ENCODE results near the gene PWWP2A. TPM values are rescaled to one million over a fixed set of nuclear protein-coding genes. Genes with fewer than 3 reads are reported as not detected.

Gene PWWP2A
- total RNA-seq, 1 experiment from 2014 or later = 15.3 TPM

GRCh38 chr5:160129841-160130240 lies 10.6 kb upstream of the PWWP2A start:
- ATAC-seq (no peak), DNase-seq (no peak)
- no TSS peak for BruUV-seq (replicated peaks)
- H3K36me3 ChIP-seq (ENCODE audit: low read depth, low read length) = no peaks in the 10 kb centered on the region
- no peak overlapping the region for H2AFZ ChIP-seq (ENCODE audit: low read length)
- no peaks in the 10 kb centered on the region for H3K9me2 ChIP-seq (replicated peaks; ENCODE audit: low read length)
- no peak overlapping the region for H3K4me2 ChIP-seq (ENCODE audit: low read length)
- H3F3A ChIP-seq (ENCODE audit: low read length, unreplicated experiment) = no peaks in the 10 kb centered on the region
- no peak overlapping the region for H3K27ac ChIP-seq (ENCODE audit: low read length)
- intact Hi-C loops (cut with micrococcal nuclease) = no loop called here
- H3K79me2 ChIP-seq (ENCODE audit: low read length) = no peaks in the 10 kb centered on the region
- TF ChIP-seq EZH2 (IDR thresholded peaks at IDR 0.05; ENCODE audit: low read length, unreplicated experiment) (no peak), CTCF (conservative IDR thresholded peaks at IDR 0.05; ENCODE audit: low read depth, low read length) (no peak), EZH2phosphoT487 (IDR thresholded peaks at IDR 0.05; ENCODE audit: borderline replicate concordance, low read length) (no peak)
- no peak overlapping the region for H3K9ac ChIP-seq (ENCODE audit: low read length)
- no peaks in the 10 kb centered on the region for H4K20me1 ChIP-seq (ENCODE audit: low read length)
- H3K4me1 ChIP-seq (ENCODE audit: insufficient read depth, low read length) = no peaks in the 10 kb centered on the region
- H3K4me3 ChIP-seq (ENCODE audit: low read length) = no peak overlapping the region
- POLR2A ChIA-PET (ENCODE audit: unreplicated experiment) = no interaction called here
- H3K27me3 ChIP-seq (ENCODE audit: low read length) = no peaks in the 10 kb centered on the region
- H3K9me3 ChIP-seq (ENCODE audit: low read length) = no peaks in the 10 kb centered on the region
- CTCF ChIA-PET = no interaction called here

- CTCF ChIA-PET = no interaction called here
- intact Hi-C loops (cut with micrococcal nuclease) = no loop called here
Observed at GRCh38 chr5:160128632-160129031, 9.4 kb upstream of the PWWP2A start.

More at GRCh38 chr5:160128632-160129031, 9.4 kb upstream of the PWWP2A start:
- Histone ChIP-seq H4K20me1 (ENCODE audit: low read length) (no peaks in the 10 kb centered on the region), H3K4me1 (ENCODE audit: insufficient read depth, low read length) (no peaks in the 10 kb centered on the region), H3K36me3 (ENCODE audit: low read depth, low read length) (no peaks in the 10 kb centered on the region), H3K9me3 (ENCODE audit: low read length) (no peaks in the 10 kb centered on the region), H3F3A (ENCODE audit: low read length, unreplicated experiment) (no peaks in the 10 kb centered on the region), H3K9me2 (replicated peaks; ENCODE audit: low read length) (no peaks in the 10 kb centered on the region), H3K79me2 (ENCODE audit: low read length) (no peaks in the 10 kb centered on the region), H3K27ac (ENCODE audit: low read length) (no peak overlapping the region), H2AFZ (ENCODE audit: low read length) (no peak overlapping the region), H3K27me3 (ENCODE audit: low read length) (no peaks in the 10 kb centered on the region), H3K4me3 (ENCODE audit: low read length) (no peak overlapping the region), H3K4me2 (ENCODE audit: low read length) (no peak overlapping the region), H3K9ac (ENCODE audit: low read length) (no peak overlapping the region)
- no TSS peak for BruUV-seq (replicated peaks)
- POLR2A ChIA-PET (ENCODE audit: unreplicated experiment) = no interaction called here
- TF ChIP-seq CTCF (conservative IDR thresholded peaks at IDR 0.05; ENCODE audit: low read depth, low read length) (no peak), EZH2phosphoT487 (IDR thresholded peaks at IDR 0.05; ENCODE audit: borderline replicate concordance, low read length) (no peak), EZH2 (IDR thresholded peaks at IDR 0.05; ENCODE audit: low read length, unreplicated experiment) (no peak)
- DNase-seq (no peak), ATAC-seq (no peak)

All from PC-3 (cell line).